KMS-11 (cell line): ENCODE results near the gene CTSG.

ENCODE experiments used
- H2AFZ ChIP-seq: fragments of 200-600 bp; sonication (generic); 2 replicates; pipeline ENCODE4 v1.6.1; 2016; ENCODE audit warnings: antibody characterized with exemption, mixed run types, low read depth
- H3K27ac ChIP-seq: fragments of 200-600 bp; sonication (generic); 2 replicates; pipeline ENCODE4 v1.6.1; 2016; ENCODE audit warnings: mild to moderate bottlenecking, mixed run types
- H3K27me3 ChIP-seq: fragments of 200-600 bp; sonication (generic); 2 replicates; pipeline ENCODE4 v1.6.1; 2017; ENCODE audit warnings: mild to moderate bottlenecking, low read depth, mixed run types, moderate library complexity; ENCODE audit not compliant: insufficient read depth
- H3K36me3 ChIP-seq: fragments of 200-600 bp; sonication (generic); 2 replicates; pipeline ENCODE4 v1.6.1; 2017; ENCODE audit warnings: mild to moderate bottlenecking, mixed run types; ENCODE audit not compliant: insufficient read depth
- H3K4me1 ChIP-seq: fragments of 200-600 bp; sonication (generic); 2 replicates; pipeline ENCODE4 v1.6.1; 2016; ENCODE audit warnings: mild to moderate bottlenecking, low read depth, mixed run types; ENCODE audit not compliant: poor library complexity, severe bottlenecking
- H3K4me2 ChIP-seq: fragments of 200-600 bp; sonication (generic); 2 replicates; pipeline ENCODE4 v1.7.0; 2016; ENCODE audit warnings: mild to moderate bottlenecking, mixed run types
- H3K4me3 ChIP-seq: fragments of 200-600 bp; sonication (generic); IDR thresholded peaks from 2 replicates; pipeline ENCODE4 v1.6.1; 2017; ENCODE audit warnings: low read depth, low read length, mixed read lengths; ENCODE audit not compliant: insufficient read depth
- H3K79me2 ChIP-seq: fragments of 200-600 bp; sonication (generic); 2 replicates; pipeline ENCODE4 v1.6.1; 2016; ENCODE audit warnings: low read depth, mixed run types; ENCODE audit not compliant: insufficient read depth
- H3K9ac ChIP-seq: fragments of 200-600 bp; sonication (generic); 2 replicates; pipeline ENCODE4 v1.6.1; 2016; ENCODE audit warnings: mild to moderate bottlenecking, mixed run types
- H4K20me1 ChIP-seq: fragments of 200-600 bp; sonication (generic); 2 replicates; pipeline ENCODE4 v1.6.1; 2016; ENCODE audit warnings: mild to moderate bottlenecking, mixed run types; ENCODE audit not compliant: insufficient read depth
- CTCF ChIP-seq: fragments of 200-600 bp; sonication (generic); conservative IDR thresholded peaks from 2 replicates; pipeline ENCODE4 v1.6.1; 2017; ENCODE audit warnings: low read depth, mild to moderate bottlenecking, antibody characterized with exemption, low read length, moderate library complexity, mixed read lengths

The CTSG gene

GRCh38 chr14:24576182-24576581 lies at the start of gene CTSG:
TSS of gene CTSG (minus strand) at chr14:24576250. CDS start at chr14:24576223, 27 bp downstream.
- no peaks in the 10 kb centered on the region for H3K79me2 ChIP-seq
- H3K36me3 ChIP-seq: no peaks in the 10 kb centered on the region
- H3K9ac ChIP-seq: no peak within 1 kb of the TSS
- H3K4me2 ChIP-seq: no peak within 1 kb of the TSS
- H4K20me1 ChIP-seq: no peaks in the 10 kb centered on the region
- no peak within 1 kb of the TSS for H3K4me3 ChIP-seq
- H2AFZ ChIP-seq: no peak within 1 kb of the TSS
- H3K4me1 ChIP-seq: no peaks in the 10 kb centered on the region
- H3K27ac ChIP-seq: no peak within 1 kb of the TSS
- no peaks in the 10 kb centered on the region for H3K27me3 ChIP-seq
- no peak for TF ChIP-seq CTCF

- Histone ChIP-seq H3K4me1 (peaks cover 50% of the 10 kb centered on the region), H3K36me3 (no peaks in the 10 kb centered on the region), H4K20me1 (no peaks in the 10 kb centered on the region), H3K4me3 (no peak overlapping the region), H2AFZ (no peak overlapping the region), H3K27me3 (no peaks in the 10 kb centered on the region), H3K27ac (no peak overlapping the region), H3K4me2 (peak overlapping the region; percentile 21; the same call in 1 of the 2 replicates), H3K9ac (no peak overlapping the region), H3K79me2 (no peaks in the 10 kb centered on the region)
- TF ChIP-seq CTCF: no peak
Measured at GRCh38 chr14:24613747-24614146, 37.7 kb upstream of the CTSG start.

GRCh38 chr14:24613241-24613640 lies 37.2 kb upstream of the CTSG start:
- Histone ChIP-seq H4K20me1 (no peaks in the 10 kb centered on the region), H3K9ac (no peak overlapping the region), H3K4me1 (peaks cover 55% of the 10 kb centered on the region), H3K36me3 (no peaks in the 10 kb centered on the region), H3K4me3 (no peak overlapping the region), H3K27me3 (no peaks in the 10 kb centered on the region), H3K79me2 (no peaks in the 10 kb centered on the region), H3K27ac (peak overlapping the region; percentile 62), H3K4me2 (peak overlapping the region; percentile 45; the same call in 1 of the 2 replicates), H2AFZ (no peak overlapping the region)
- TF ChIP-seq CTCF: no peak

GRCh38 chr14:24612196-24612595 lies 36.1 kb upstream of the CTSG start:
- Histone ChIP-seq H3K27me3 (no peaks in the 10 kb centered on the region), H3K9ac (no peak overlapping the region), H2AFZ (no peak overlapping the region), H3K4me1 (peaks cover 66% of the 10 kb centered on the region), H4K20me1 (no peaks in the 10 kb centered on the region), H3K4me2 (peak overlapping the region; percentile 45), H3K36me3 (no peaks in the 10 kb centered on the region), H3K4me3 (no peak overlapping the region), H3K79me2 (no peaks in the 10 kb centered on the region), H3K27ac (peak overlapping the region; percentile 62)
- TF ChIP-seq CTCF: no peak
